Measurements from ENCODE around the gene ITCH.
"Not testable (repeated sequence)": the region's sequence is repeated elsewhere in the genome, so short reads cannot be mapped to it uniquely, and the experiment has no call there.

The ITCH gene

DNA sequence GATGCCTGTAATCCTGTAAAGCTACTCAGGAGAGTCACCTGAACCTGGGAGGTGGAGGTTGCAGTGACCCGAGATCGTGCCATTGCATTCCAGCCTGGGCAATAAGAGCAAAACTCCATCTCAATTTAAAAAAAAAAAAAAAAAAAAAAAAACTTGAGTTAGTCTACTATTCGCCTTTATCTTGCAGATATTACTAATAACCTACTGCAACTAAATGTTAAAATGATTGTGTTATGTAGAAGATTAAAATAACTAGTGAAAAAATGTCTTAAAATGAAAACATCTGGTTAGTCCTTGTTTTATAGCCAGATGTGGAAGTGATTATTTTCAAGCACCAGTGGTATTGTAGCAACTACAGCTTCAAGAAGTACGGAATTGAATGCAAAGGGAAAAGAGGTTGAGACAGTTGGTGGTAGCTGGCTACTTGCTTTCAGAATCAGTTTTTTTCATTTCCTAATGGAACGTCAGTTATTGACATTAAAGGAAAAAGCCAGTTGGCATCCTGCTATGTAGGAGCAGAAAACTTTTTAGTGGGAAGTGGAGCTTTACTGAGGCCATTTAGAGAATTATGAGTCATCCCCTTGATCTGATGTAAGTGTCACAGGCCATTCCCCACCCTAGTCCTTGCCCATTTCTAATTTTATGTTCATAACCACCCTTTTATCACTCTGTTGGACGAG is 109.3 kb downstream of the ITCH start:
- DNase-seq: no peak

DNA sequence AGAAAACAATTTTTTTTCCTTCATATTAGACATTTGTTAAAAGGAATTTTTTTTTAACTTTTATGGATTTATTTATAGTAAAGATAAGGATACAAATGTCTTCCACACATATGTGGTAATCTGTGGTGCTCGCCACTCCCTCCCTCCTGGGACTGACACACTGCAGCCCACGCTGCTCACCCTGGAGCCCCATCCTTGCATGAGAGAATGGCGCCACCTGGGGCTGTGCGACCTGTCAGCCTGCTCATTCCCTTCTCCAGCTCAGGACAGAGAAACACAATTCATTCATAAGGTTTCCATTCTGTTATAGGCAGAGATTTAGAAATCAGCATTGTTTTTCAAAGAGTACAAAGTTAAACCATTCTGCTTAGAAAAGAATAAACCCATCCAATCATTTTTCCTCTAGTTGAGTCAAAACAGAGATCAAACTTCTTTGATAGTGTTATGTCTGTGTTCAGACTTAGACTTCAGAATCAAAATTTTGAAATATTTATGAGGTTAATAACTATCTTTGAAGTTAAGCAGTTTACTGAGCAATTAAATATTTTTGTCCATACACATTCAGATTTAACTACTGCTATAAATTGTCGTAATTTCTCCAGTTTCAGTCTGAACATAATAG is 110.3 kb downstream of the ITCH start:
- DNase-seq: no peak

DNA sequence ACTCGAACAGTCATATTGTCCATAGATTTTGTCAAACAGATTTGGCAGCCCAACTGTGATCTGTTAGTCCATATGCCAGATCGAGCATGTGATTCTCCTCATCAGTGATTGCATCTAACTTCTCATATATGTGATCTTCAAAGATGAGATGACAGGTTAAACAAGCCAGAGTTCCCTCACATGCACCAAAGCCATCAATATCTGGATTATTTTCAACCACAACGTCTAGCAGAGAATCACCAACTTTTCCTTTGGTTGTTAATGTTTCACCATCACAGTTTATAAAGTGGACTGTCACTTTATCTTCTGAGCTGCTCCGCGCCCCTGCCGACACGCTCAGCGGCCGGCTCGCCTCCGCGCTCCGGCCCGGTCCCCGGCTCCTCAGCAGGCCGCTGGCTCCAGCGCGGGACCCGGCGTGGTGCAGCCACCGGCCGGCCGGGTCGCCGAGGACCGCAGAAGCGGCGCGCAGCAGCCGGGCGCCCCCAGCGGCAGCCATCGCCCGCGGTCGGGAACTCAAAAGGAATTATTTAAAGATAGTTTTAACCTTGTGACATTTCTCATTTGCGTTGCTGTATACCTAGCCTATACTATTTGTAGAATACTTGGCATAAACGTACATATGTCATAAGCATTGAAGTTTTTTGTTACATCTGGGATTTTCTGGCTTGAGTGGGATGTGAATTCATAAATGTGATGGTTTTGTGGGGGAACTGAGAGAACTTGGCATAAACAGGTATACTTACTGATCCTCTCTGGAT is 113.1 kb downstream of the ITCH start:
- DNase-seq: no peak

DNA sequence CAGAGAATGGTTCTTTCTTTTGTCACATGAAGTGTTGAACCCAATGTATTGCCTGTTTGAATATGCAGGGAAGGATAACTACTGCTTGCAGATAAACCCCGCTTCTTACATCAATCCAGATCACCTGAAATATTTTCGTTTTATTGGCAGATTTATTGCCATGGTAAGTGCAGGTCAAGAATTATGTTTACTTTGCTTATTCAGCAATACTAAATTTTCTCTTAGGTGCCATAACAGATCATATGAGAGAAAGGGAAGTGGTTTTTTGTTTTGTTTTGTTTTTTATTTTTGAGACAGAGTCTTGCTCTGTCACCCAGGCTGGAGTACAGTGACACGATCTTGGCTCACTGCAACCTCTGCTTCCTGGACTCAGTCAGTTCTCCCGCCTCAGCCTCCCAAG is 116.6 kb downstream of the ITCH start:
- no peak for DNase-seq

DNA sequence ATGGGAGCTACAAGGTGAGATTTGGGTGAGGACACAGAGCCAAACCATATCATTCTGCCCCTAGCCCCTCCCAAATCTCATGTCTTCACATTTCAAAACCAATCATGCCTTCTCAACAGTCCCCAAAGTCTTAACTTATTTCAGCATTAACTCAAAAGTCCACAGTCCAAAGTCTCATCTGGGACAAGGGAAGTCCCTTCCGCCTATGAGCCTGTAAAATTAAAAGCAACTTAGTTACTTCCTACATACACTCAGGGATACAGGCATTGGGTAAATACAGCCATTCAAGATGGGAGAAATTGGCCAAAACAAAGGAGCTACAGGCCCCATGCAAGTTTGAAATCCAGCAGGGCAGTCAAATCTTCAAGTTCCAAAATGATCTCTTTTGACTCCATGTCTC is 119.1 kb downstream of the ITCH start:
- DNase-seq: not testable (repeated sequence)

DNA sequence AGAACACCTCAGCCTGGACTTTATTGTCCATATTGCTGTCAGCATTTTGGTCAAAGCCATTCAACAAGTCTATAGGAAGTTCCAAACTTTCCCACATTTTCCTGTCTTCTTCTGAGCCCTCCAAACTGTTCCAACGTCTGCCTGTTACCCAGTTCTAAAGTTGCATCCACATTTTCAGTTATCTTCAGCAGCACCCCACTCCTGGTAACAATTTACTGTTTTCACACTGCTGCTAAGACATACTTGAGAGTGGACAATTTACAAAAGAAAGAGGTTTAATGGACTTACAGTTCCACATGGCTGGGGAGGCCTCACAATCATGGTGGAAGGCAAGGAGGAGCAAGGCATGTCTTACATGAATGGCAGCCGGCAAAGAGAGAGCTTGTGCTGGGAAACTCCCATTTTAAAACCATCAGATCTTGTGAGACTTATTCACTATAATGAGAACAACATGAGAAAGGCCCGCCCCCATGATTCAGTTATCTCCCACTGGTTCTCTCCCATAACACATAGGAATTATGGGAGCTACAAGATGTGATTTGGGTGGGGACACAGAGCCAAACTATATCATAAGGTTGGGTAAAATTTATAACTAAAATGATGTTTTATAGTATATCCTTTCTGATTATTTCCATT is 120.6 kb downstream of the ITCH start:
- not testable (repeated sequence) for DNase-seq

DNA sequence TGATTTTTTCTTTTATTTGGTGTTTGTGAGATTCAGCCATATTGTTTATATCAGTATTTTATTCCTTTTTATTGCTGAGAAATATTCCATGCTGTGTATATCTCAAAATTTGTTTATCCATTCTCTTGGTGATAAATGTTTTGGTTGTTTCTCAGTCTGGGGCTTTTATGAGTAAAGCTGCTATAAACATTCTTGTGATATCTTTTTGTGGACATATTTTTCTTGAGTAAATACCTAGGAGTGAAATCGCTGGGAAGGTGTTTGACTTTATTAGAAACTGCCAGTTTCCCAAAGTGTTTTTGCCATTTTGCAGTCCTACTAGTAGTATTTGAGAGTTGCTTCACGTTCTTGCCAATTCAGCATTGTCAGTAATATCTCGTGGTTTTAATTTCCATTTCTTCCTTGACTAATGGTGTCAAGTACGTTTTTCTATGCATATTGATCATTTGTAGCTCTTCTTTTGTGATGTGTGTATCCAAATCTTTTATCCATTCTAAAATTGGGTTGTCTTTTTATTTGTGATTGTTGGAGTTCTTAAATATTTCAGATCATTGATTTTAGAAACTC is 122.1 kb downstream of the ITCH start:
- DNase-seq: no peak

DNA sequence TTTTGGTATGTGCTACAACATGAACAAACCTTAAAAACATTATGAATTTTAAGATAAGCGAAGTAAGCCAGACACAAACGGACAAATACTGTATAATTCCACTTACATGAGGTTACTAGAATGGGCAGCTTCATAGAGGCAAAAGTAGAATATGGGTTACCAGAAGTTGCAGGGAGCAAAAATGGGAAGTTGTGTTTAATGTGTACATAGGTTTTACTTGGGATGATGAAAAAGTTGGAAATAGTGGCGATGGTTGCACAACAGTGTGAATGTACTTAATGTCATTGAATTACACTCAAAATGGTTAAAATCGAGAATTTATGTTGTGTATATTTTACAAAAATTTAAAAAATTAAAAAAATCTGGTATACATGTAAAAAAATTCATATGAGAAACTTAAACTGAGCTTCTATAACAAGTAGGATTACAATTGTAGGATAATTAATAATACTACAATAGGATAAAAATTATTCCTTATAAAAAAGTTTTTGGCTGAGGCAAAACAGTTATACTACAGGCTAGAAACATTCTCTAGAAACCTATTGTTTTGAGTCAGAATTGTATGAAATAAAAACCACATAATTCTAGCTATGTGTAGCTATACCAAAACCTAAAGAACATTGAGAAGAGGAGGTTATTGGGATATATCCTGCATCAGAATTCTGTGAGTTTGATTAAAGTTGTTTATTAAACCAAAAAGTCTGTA is 128.3 kb downstream of the ITCH start:
- no peak for DNase-seq

DNA sequence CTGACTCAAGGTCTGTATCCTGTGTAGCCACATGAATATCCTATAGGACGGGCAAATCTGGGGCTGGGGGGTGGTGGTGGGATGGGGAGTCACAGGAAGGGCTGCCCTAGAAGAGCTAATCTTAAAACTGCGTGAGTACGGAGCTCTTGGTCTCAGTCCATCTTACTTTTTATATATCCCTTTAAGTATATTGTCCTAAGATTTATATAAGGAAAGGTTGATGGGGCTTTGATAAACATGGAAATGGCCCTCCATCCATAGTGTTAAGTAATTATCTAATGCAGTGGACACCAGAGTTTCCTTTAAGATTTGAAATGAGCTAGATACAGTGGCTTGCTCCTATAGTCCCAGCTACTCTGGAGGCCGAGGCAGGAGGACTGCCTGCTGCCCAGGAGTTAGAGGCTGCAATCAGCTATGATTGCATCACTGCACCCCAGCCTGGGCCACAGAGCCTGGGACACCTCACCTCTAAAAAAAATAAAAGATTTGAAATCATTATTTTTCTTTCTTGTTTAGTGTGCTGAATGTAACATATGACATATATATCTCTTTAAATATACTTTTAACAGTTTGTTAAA is 128.9 kb downstream of the ITCH start:
- DNase-seq: no peak

DNA sequence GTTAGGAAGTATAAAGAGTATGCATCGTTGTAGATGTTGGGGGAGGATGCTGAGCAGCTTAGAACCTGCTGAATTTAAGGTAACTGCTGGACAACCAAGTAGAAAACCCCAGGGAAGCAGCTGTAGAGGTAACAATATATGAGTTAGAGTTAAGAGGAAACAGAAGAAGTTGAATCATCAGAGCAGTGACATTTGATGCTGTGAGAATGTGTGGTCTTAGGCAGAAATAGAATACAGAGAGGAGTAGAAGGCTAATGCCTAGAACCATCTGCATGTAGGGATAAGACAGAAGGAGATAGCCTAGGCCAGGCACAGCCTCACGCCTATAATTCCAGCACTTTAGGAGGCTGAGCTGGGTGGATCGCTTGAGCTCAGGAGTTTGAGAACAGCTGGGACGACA is 130.6 kb downstream of the ITCH start:
- DNase-seq: no peak

DNA sequence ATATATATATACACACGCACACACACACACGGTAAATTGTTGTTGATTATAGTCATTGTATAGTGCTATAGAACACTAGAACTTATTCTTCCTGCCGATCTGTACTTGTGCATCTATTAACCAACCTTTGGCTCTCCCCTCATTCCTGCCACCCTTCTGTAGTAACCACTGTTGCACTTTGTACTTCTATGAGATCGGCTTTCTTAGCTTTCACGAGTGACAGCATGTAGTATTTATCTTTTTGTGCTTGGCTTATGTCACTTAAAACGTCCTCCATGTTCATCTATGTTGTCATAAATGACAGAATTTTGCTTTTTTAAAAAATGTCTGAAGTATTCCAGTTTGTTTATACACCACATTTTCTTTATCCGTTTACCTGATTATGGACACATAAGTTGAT is 132.2 kb downstream of the ITCH start:
- DNase-seq: no peak

DNA sequence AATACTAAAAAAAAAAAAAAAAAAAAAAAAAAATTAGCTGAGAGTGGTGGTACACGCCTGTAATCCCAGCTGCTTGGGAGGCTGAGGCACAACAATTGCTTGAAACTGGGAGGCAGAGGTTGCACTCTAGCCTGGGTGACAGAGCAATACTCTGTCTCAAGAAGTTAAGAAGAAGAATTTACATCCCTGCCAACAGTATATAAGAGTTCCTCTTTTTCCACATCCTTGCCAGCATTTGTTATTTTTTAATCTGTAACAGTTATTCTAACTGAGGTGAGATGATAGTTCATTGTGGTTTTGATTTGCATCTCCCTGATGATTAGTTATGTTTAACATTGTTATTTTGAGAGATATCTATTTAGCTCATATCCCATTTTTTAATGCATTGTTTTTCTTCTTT is 132.8 kb downstream of the ITCH start:
- no peak for DNase-seq

DNA sequence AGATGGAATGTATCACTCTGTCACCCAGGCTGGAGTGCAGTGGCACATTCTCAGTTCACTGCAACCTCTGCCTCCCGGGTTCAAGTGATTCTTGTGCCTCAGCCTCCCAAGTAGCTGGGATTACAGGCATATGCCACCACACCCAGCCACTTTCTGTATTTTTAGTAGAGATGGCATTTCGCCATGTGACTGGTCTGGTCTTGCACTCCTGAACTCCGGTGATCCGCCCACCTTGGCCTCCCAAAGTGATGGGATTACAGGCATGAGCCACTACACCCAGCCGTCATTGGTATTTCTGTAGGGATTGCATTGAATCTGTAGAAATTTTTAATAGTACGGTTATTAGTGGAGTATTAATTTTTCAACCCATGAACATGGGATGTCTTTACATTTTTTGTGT is 134.5 kb downstream of the ITCH start:
- not testable (repeated sequence) for DNase-seq

DNA sequence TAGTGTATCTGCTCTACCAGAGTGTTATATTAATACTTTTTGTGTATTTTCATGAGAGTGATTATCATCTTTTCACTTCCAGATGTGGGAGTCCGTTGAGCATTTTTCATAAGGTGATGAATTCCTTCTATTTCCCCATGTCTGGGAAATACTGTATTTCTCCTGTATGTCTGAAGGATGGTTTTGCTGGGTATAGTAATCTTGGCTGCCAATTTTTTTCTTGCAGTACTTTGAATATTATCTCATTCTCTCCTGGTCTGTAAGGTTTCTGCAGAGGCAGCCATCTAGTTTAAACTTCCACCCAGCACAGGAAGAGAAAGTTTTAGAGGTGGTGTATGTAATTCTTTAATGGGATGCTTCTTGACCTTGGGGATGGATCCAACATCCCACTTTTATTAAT is 137.8 kb downstream of the ITCH start:
- DNase-seq: no peak

DNA sequence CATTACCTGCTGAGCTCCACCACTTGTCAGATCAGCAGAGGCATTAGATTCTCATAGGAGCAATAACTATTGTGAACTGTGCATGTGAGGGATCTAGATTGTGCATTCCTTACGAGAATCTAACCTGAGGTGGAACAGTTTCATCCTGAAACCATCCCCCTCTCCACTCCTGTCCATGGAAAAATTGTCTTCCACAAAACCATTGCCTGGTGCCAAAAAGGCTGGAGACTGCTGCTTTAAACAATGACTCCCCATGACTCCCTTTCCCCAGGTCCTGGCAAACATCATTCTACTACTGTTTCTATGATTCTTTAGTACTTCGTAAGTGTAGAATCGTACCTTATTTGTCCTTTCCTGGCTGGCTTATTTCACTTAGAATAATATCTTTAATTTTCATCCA is 143.4 kb downstream of the ITCH start:
- no peak for DNase-seq

DNA sequence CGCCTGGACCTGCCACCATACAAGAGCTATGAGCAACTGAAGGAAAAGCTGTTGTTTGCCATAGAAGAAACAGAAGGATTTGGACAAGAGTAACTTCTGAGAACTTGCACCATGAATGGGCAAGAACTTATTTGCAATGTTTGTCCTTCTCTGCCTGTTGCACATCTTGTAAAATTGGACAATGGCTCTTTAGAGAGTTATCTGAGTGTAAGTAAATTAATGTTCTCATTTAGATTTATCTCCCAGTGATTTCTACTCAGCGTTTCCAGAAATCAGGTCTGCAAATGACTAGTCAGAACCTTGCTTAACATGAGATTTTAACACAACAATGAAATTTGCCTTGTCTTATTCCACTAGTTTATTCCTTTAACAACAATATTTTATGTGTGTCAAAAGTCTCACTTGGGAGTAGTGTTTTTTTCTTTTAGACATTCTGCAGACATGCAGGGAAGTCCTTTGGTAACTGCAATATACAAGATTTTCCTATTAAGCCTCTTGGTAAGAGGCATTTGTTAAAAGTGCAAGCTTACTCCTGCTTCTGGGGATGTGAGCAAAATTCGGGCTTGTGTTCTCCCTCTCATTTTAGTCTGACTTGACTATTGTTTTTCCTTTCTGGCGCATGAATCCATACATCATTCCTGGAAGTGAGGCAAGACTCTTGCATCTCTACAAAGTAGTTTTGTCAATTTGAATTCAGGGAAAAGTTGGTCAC is 144.8 kb downstream of the ITCH start:
- no peak for DNase-seq

DNA sequence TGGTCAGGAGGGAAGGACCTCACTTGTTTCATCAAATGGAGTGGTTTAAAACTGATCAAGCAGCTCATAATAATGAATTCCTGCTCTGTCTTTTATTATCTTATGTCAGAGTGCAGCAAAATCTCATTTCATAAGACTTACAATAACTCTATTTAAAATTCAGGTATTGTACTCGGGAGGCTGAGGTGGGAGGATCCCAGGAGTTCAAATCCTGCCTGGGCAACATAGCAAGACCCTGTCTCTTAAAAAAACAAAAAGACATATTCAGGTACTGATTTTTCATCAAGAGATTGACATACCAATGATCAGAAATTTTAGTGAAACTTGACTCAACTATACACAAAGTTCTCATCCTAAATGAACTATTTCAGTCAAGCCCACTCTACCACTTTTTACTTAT is 147.5 kb downstream of the ITCH start:
- DNase-seq: no peak

DNA sequence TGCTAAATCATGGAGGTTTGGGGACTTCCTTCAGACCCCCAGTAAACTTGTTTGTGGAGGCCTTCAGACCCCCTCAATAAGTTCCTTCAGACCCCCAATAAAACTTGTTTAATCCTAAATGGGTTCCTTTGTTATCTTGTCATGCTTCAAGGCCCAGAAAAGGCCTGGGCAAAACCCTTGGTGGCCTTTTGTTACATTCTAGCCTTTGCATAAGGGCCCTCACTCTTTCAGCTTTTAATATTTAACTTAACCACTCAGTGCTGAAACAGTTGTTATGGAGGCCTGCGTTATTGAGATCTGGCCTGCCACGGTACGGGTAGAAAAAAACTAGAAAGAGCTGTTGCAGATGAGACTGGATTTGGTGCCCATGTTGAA is 148.8 kb downstream of the ITCH start:
- DNase-seq: no peak

DNA sequence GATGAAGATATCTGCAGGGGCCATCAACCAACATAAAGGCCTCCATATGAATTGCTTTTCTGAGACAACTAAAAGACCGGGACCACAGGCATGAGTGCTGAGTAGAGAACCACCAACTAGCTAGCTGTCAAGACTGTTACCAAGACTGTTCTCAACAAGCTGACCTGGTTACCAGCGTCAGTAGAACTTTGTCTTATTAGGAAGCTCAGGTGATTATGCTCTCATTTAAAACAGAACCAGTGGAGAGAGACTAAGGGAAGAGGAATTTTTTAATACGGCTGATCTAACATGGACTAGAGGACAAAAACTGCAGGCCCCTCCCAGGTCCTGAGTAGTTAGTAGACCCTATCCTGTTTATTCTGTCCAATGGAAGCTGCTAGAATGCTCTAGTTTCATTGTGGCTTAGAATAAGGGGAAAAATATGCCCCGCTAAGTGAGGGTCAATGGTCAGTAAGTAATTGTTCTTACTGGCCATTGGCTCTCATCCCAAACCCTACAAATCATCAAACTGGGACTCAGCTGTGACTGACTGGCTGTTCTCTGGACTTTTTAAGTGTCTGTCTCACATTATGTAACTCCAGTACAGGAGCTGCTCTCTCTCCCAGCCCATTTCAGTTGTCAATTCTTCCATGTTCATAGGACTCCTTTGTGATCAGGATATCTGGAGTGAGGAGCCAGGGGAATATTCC is 149.3 kb downstream of the ITCH start:
- DNase-seq: no peak

DNA sequence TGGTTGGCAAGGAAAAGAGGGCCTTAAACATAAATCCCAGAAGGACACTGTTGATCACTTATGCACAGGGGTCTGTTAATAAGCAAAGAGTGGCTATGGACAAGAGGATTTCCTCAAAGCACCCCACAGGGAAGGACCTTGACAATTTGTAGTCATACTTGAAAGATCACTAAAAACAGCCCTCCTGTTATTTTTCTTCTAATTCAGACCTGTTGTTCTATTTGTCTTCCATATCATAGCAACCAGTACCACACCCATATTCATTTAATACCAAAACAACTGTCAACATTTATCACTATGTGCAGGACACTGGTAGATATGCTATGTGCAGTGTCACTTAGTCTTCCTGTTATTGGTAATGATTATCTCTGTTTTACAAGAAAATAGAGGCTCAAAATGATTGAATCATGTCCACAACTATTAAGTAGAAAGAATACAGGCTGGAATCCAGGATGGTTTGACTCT is 149.9 kb downstream of the ITCH start:
- no peak for DNase-seq

DNA sequence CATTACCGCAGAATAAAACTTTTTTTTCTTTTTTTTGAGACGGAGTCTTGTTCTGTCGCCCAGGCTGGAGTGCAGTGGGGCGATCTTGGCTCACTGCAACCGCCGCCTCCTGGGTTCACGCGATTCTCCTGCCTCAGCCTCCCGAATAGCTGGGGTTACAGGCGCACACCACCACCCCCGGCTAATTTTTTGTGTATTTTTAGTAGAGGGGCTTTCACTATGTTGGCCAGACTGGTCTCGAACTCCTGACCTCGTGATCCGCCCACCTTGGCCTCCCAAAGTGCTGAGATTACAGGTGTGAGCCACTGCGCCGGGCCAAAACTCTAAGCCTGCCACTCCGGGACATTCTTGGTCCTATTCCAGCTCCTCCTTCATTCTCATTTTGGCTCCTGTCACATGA is 151.0 kb downstream of the ITCH start:
- DNase-seq: not testable (repeated sequence)
